Activated CD4-positive, alpha-beta T cell treated with anti-CD3 and anti-CD28 coated beads for 4 hours (primary cell): ENCODE measurements around the gene ARHGEF33.

Experiments
- DNase-seq, 2 donors: peaks; one replicate each; pipeline ENCODE4 v3.0.0-alpha.2; 2020

ARHGEF33 gene

GRCh38 chr2:39020383-39020782, 130.7 kb downstream of the ARHGEF33 start:
- no peak for DNase-seq

GRCh38 chr2:39022642-39023235, 133.1 kb downstream of the ARHGEF33 start:
- no peak for DNase-seq

GRCh38 chr2:39023649-39024048, 134.0 kb downstream of the ARHGEF33 start:
- no peak for DNase-seq

DNA sequence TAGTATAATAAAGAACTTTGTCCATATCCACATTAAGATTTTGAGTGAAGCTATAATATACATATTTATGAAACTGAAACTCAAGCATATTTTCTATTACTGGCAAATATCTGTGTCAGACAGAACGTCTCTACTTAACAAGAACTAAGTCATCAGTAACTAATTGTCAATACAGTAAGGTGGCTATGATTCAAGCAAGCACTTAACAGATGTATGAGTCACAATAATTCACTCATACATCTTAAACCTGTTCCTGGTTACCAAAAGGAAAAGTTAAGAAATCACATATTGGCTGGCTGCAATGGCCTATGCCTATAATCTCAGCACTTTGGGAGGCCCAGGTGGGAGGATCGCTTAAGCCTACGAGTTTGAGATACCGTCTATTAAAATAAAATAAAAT, 135.2 kb downstream of the ARHGEF33 start:
- DNase-seq: no peak
